ENCODE measurements around the gene NDUFS8.

- TF ChIP-seq CTCF (IDR thresholded peaks at IDR 0.05) (no peak), POLR2A (IDR thresholded peaks at IDR 0.05) (no peak)
Measured at GRCh38 chr11:68037411-68038225, 7.1 kb downstream of the NDUFS8 start.

Measured in uterus (tissue), 2 donors.